H9 (cell line): Measurements from ENCODE around the gene ERBIN. TPM values are rescaled to one million over a fixed set of nuclear protein-coding genes. Genes with fewer than 3 reads are reported as not detected.
A peak's percentile ranks its signal among the peaks of the same experiment; 100 is the strongest.

ENCODE experiments used
- DNase-seq: peaks from one replicate; pipeline ENCODE4 v3.0.0-alpha.2; 2017
- H2AFZ ChIP-seq: one replicate; pipeline ENCODE4 v1.6.1; 2013; ENCODE audit warnings: mild to moderate bottlenecking, low read length, control low read depth, moderate library complexity
- H2AK5ac ChIP-seq: 2 replicates; pipeline ENCODE4 v1.6.1; 2013; ENCODE audit warnings: low read length, control low read depth, mixed read lengths; ENCODE audit not compliant: insufficient read length
- H2BK120ac ChIP-seq: one replicate; pipeline ENCODE4 v1.6.1; 2013; ENCODE audit warnings: low read depth, mild to moderate bottlenecking, low read length, control low read depth, inconsistent platforms; ENCODE audit not compliant: poor library complexity, severe bottlenecking
- H2BK12ac ChIP-seq: 2 replicates; pipeline ENCODE4 v1.6.1; 2013; ENCODE audit warnings: low read length, control low read depth, mixed read lengths, low read depth; ENCODE audit not compliant: insufficient read length
- H2BK15ac ChIP-seq: 2 replicates; pipeline ENCODE4 v1.6.1; 2013; ENCODE audit warnings: low read depth, low read length, control low read depth
- H2BK20ac ChIP-seq: one replicate; pipeline ENCODE4 v1.6.1; 2013; ENCODE audit warnings: low read depth, mild to moderate bottlenecking, low read length, control low read depth, inconsistent platforms; ENCODE audit not compliant: poor library complexity, severe bottlenecking
- H2BK5ac ChIP-seq: 2 replicates; pipeline ENCODE4 v1.6.1; 2013; ENCODE audit warnings: low read length, control low read depth, mixed read lengths; ENCODE audit not compliant: insufficient read length
- H3K14ac ChIP-seq: 2 replicates; pipeline ENCODE4 v1.6.1; 2013; ENCODE audit warnings: low read length, control low read depth; ENCODE audit not compliant: insufficient read depth
- H3K18ac ChIP-seq: 2 replicates; pipeline ENCODE4 v1.6.1; 2013; ENCODE audit warnings: low read depth, mild to moderate bottlenecking, mixed read lengths, low read length, control low read depth; ENCODE audit not compliant: insufficient read length
- H3K23ac ChIP-seq: 2 replicates; pipeline ENCODE4 v1.6.1; 2013; ENCODE audit warnings: low read length, control low read depth, mixed read lengths, low read depth; ENCODE audit not compliant: insufficient read length
- H3K23me2 ChIP-seq: 2 replicates; pipeline ENCODE4 v1.6.1; 2013; ENCODE audit warnings: low read depth, mild to moderate bottlenecking, mixed read lengths, low read length, control low read depth; ENCODE audit not compliant: insufficient read length, poor library complexity, severe bottlenecking
- H3K27ac ChIP-seq: 2 replicates; pipeline ENCODE4 v1.5.1; 2013; ENCODE audit warnings: low read length, control low read depth, mixed read lengths, low read depth; ENCODE audit not compliant: insufficient read length
- H3K27me3 ChIP-seq: 2 replicates; pipeline ENCODE4 v1.6.1; 2013; ENCODE audit warnings: low read length, control low read depth, inconsistent platforms; ENCODE audit not compliant: insufficient read depth
- H3K4ac ChIP-seq: 2 replicates; pipeline ENCODE4 v1.6.1; 2013; ENCODE audit warnings: low read depth, mild to moderate bottlenecking, control low read depth, inconsistent platforms, low read length, moderate library complexity
- H3K4me1 ChIP-seq: 2 replicates; pipeline ENCODE4 v1.6.1; 2013; ENCODE audit warnings: low read length, control low read depth, inconsistent platforms; ENCODE audit not compliant: insufficient read depth
- H3K4me2 ChIP-seq: 2 replicates; pipeline ENCODE4 v1.6.1; 2013; ENCODE audit warnings: low read length, control low read depth, mixed read lengths; ENCODE audit not compliant: insufficient read length, insufficient read depth
- H3K56ac ChIP-seq: 2 replicates; pipeline ENCODE4 v1.6.1; 2013; ENCODE audit warnings: low read depth, mild to moderate bottlenecking, mixed read lengths, low read length, control low read depth; ENCODE audit not compliant: insufficient read length
- H3K79me1 ChIP-seq: 2 replicates; pipeline ENCODE4 v1.6.1; 2013; ENCODE audit warnings: low read depth, mild to moderate bottlenecking, moderate library complexity, low read length, control low read depth, inconsistent platforms; ENCODE audit not compliant: insufficient read depth, poor library complexity, severe bottlenecking
- H3K79me2 ChIP-seq: 2 replicates; pipeline ENCODE4 v1.6.1; 2013; ENCODE audit warnings: low read length, control low read depth, inconsistent platforms; ENCODE audit not compliant: insufficient read depth
- H3K9ac ChIP-seq: 2 replicates; pipeline ENCODE4 v1.6.1; 2013; ENCODE audit warnings: low read length, control low read depth, mixed read lengths; ENCODE audit not compliant: insufficient read length; ENCODE audit errors: extremely low read depth
- H3K9me3 ChIP-seq: one replicate; pipeline ENCODE4 v1.6.1; 2013; ENCODE audit warnings: low read depth, low read length, inconsistent platforms; ENCODE audit not compliant: control insufficient read depth
- H3T11ph ChIP-seq: one replicate; pipeline ENCODE4 v1.6.1; 2013; ENCODE audit warnings: mild to moderate bottlenecking, low read length, control low read depth, inconsistent platforms
- H4K20me1 ChIP-seq: one replicate; pipeline ENCODE4 v1.6.1; 2013; ENCODE audit not compliant: control insufficient read depth, insufficient read length, insufficient read depth
- H4K5ac ChIP-seq: 2 replicates; pipeline ENCODE4 v1.6.1; 2013; ENCODE audit warnings: low read depth, mild to moderate bottlenecking, mixed read lengths, low read length, control low read depth; ENCODE audit not compliant: insufficient read length
- H4K8ac ChIP-seq: replicated peaks from 2 replicates; pipeline ENCODE4 v1.6.1; 2013; ENCODE audit warnings: low read length, control low read depth, mixed read lengths, low read depth; ENCODE audit not compliant: insufficient read length
- H4K91ac ChIP-seq: 2 replicates; pipeline ENCODE4 v1.6.1; 2013; ENCODE audit warnings: low read depth, mild to moderate bottlenecking, moderate library complexity, mixed read lengths, low read length, control low read depth; ENCODE audit not compliant: insufficient read length
- H3K27ac Mint-ChIP-seq, 3 experiments: 2 replicates in 2 of 3; 3 replicates in 1 of 3; pipeline ENCODE4 v1.8.0; 2020 to 2021; ENCODE audit warnings: mixed read lengths in 3 of 3, mild to moderate bottlenecking in 1 of 3, moderate library complexity in 1 of 3
- H3K27me3 Mint-ChIP-seq: 2 replicates; pipeline ENCODE4 v1.8.0; 2021; ENCODE audit warnings: low read depth, mild to moderate bottlenecking, moderate library complexity, mixed read lengths
- H3K36me3 Mint-ChIP-seq, 3 experiments: 2 replicates in 2 of 3; 3 replicates in 1 of 3; pipeline ENCODE4 v1.8.0; 2020 to 2021; ENCODE audit warnings: low read depth in 3 of 3, mixed read lengths in 3 of 3; ENCODE audit not compliant: insufficient read depth in 1 of 3
- H3K4me1 Mint-ChIP-seq, 2 experiments: 2 replicates each; pipeline ENCODE4 v1.8.0; 2020; ENCODE audit warnings: mixed read lengths in 2 of 2
- H3K4me3 Mint-ChIP-seq, 2 experiments: 2 replicates in 1 of 2; 3 replicates in 1 of 2; pipeline ENCODE4 v1.8.0; 2020 to 2021; ENCODE audit warnings: mild to moderate bottlenecking in 2 of 2, mixed read lengths in 2 of 2, moderate library complexity in 1 of 2
- H3K9me3 Mint-ChIP-seq, 2 experiments: 2 replicates in 1 of 2; 3 replicates in 1 of 2; pipeline ENCODE4 v1.8.0; 2020; ENCODE audit warnings: mild to moderate bottlenecking in 2 of 2, mixed read lengths in 2 of 2, moderate library complexity in 1 of 2
- WGBS: extraction: QIAGEN DNeasy Blood & Tissue Kit; methylation state at CpG from one replicate; pipeline ENCODE4 v1.1.7; 2013; ENCODE audit warnings: missing lambda C conversion rate, low lambda C conversion rate, mixed read lengths; ENCODE audit not compliant: insufficient read length; ENCODE audit errors: extremely low coverage; 5-methylcytosine and 5-hydroxymethylcytosine counted together
- total RNA-seq: library from RNA; stranded (reverse); gene quantifications from 2 replicates; pipeline ENCODE4 v1.2.1, GENCODE V29; 2021
- TF ChIP-seq, protein P1 (sequence below): fragments of 200-600 bp; sonication (generic); conservative IDR thresholded peaks from 3 replicates; pipeline ENCODE4 v1.8.0; 2021; ENCODE audit warnings: antibody characterized with exemption, mild to moderate bottlenecking

ERBIN gene
- total RNA-seq, 1 experiment from 2014 or later: 42.9 TPM

DNA sequence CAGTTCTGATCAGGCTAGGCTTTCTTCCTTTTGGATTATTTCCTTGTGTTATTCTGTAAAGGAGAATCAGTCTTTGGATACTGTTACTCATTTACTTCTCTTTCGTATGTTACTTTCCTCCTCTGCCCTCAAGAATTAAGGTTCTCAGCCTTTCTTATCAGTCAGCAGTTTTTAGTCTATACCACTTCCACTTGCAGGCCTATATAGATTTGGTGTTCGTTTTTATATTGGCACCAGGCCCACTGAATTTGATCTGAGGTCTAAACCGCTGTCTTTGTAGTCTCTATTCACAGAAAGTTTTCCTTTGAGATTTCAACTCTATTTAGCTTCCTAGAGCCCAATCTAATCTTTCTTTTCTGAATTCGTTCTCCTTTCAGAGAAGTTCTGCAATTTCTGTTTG is 62.8 kb downstream of the ERBIN start:
- no CpG with 5 or more reads among the region's 4 CpGs for whole genome bisulfite sequencing
- Histone ChIP-seq H4K8ac (no peak overlapping the region), H4K91ac (no peak overlapping the region), H2BK12ac (no peak overlapping the region), H3K56ac (no peak overlapping the region), H3K9ac (no peak overlapping the region), H3K14ac (no peak overlapping the region), H3K27me3 (no peaks in the 10 kb centered on the region), H3K18ac (no peak overlapping the region), H3K9me3 (no peaks in the 10 kb centered on the region), H2AFZ (no peak overlapping the region), H4K20me1 (no peaks in the 10 kb centered on the region), H3K27ac (no peak overlapping the region), H2BK5ac (no peak overlapping the region), H3K79me2 (peaks cover 9% of the 10 kb centered on the region; the same call in 1 of the 2 replicates), H3K79me1 (peaks cover 3% of the 10 kb centered on the region), H3K23ac (no peak overlapping the region), H2AK5ac (no peak overlapping the region), H3T11ph (no peak overlapping the region), H3K4me1 (peaks cover 3% of the 10 kb centered on the region; the same call in 1 of the 2 replicates), H2BK120ac (no peak overlapping the region), H3K4ac (no peak overlapping the region), H2BK20ac (no peak overlapping the region), H2BK15ac (no peak overlapping the region), H4K5ac (no peak overlapping the region), H3K23me2 (no peaks in the 10 kb centered on the region), H3K4me2 (no peak overlapping the region)
- TF ChIP-seq, protein P1, sequence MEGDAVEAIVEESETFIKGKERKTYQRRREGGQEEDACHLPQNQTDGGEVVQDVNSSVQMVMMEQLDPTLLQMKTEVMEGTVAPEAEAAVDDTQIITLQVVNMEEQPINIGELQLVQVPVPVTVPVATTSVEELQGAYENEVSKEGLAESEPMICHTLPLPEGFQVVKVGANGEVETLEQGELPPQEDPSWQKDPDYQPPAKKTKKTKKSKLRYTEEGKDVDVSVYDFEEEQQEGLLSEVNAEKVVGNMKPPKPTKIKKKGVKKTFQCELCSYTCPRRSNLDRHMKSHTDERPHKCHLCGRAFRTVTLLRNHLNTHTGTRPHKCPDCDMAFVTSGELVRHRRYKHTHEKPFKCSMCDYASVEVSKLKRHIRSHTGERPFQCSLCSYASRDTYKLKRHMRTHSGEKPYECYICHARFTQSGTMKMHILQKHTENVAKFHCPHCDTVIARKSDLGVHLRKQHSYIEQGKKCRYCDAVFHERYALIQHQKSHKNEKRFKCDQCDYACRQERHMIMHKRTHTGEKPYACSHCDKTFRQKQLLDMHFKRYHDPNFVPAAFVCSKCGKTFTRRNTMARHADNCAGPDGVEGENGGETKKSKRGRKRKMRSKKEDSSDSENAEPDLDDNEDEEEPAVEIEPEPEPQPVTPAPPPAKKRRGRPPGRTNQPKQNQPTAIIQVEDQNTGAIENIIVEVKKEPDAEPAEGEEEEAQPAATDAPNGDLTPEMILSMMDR: no peak
- Mint-ChIP-seq H3K4me3 (no peak overlapping the region), H3K27me3 (no peaks in the 10 kb centered on the region), H3K36me3 (peaks cover 0 to 7% (median 3%) of the 10 kb centered on the region in 3 experiments; a peak in 1 of 7 replicates), H3K4me1 (peaks cover 23 to 32% of the 10 kb centered on the region in 2 experiments), H3K9me3 (no peaks in the 10 kb centered on the region), H3K27ac (0 out of 7 replicates have a peak overlapping the region, but pooled peaks of 1 of the 3 experiments have one; percentile 21)
- no peak for DNase-seq
